ENCODE measurements around the gene GNG2.

Gene GNG2

DNA sequence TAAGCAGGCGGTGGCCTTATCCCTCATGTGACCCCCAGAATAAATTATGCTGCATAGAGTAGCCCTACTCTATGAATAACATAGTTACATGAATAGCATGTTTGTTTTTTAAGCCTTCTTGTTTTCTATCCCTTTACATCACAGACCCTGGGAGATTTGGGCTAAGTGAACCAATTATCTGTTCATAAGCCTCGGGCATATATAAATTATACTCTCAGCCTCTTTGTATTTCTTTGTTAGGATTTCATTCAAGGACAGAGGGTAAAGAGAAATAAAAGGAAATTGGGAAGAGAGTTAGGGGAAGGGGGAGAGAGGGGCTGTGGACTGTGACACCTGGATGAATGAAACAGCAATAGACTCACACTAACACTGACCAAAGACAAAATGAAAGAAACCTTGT, 93.6 kb downstream of the GNG2 start:
- no peak overlapping the region for H3K4me3 ChIP-seq (ENCODE audit: low read depth, low read length)
- TF ChIP-seq, protein P1, sequence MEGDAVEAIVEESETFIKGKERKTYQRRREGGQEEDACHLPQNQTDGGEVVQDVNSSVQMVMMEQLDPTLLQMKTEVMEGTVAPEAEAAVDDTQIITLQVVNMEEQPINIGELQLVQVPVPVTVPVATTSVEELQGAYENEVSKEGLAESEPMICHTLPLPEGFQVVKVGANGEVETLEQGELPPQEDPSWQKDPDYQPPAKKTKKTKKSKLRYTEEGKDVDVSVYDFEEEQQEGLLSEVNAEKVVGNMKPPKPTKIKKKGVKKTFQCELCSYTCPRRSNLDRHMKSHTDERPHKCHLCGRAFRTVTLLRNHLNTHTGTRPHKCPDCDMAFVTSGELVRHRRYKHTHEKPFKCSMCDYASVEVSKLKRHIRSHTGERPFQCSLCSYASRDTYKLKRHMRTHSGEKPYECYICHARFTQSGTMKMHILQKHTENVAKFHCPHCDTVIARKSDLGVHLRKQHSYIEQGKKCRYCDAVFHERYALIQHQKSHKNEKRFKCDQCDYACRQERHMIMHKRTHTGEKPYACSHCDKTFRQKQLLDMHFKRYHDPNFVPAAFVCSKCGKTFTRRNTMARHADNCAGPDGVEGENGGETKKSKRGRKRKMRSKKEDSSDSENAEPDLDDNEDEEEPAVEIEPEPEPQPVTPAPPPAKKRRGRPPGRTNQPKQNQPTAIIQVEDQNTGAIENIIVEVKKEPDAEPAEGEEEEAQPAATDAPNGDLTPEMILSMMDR (IDR thresholded peaks at IDR 0.05; ENCODE audit: low read depth, low read length) = no peak

DNA sequence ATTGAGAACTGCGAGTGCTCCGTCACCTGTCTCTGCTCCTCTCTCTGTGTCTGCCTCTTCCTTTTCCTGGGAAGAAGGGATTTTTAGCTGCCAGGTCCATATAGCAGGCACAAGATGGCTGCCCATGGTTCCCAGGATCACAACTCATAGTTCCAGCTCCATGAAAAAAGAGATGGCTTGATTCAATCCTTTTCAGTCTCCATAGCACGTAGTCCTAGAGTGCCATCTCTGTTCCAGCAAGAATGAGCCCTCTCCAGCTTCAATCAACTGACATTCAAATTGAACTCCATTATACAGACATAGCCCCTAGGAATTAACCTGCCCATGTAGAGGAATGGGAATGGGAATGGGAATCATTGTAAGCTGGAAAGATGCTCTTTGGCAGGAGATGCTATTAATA, 94.2 kb downstream of the GNG2 start:
- TF ChIP-seq, protein P1 (IDR thresholded peaks at IDR 0.05; ENCODE audit: low read depth, low read length) = no peak
- no peak overlapping the region for H3K4me3 ChIP-seq (ENCODE audit: low read depth, low read length)

DNA sequence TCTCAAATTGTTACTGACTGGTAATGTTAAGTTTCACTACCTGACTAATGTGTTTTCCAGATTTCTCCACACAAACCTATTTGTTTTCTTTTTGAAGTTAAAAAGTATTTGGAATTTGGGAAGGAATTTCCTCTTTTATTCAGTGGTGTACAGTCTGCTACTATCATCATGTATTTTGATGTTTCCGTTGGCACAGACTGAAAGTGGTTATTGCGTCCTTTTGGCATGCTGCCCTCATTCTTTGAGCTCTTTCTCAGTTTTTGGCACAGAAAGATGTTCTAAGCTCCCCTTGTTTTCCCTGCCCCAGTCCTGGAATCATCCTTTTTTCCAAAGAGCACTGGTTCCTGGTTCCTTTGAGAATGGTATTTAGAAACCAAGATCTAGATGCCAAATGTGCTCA, 97.5 kb downstream of the GNG2 start:
- TF ChIP-seq, protein P1 (IDR thresholded peaks at IDR 0.05; ENCODE audit: low read depth, low read length) = no peak
- no peak overlapping the region for H3K4me3 ChIP-seq (ENCODE audit: low read depth, low read length)

DNA sequence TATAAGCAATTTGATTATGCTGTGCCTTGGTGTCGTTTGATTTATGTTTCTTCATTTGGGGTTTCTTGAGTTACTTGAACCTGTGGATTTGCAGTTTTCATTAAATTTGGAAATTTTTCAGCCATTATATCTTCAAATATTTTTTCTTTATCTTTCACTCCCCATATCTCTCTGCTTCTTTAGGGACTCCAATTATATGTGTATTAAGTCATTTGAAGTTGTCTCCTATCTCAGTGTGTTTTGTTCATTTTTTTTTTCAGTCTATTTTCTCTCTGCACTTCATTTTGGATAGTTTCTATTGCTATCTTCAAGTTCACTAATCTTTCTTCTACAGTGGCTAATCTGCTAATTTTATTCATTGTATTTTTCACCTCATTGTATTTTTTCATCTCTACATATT, 99.5 kb downstream of the GNG2 start:
- TF ChIP-seq, protein P1 (IDR thresholded peaks at IDR 0.05; ENCODE audit: low read depth, low read length) = no peak

DNA sequence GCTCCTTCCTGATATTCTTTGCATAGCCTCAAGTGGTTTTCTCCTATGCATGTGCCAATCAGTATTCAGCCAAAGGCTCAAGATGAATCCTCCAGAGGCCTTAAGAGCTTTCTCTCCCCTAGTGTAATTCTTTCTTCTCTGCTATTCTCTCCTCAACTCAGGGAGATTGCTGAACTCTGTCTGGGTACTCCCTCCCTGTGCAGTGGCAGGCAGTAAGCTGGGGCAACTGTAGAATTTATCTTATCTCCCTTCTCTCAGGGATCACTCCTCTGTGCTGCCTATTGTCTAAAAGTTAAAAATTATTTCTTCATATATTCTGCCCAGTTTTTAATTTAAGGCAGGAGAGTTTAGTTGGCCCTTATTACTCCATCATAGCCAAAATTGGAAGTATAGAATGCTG, 100.5 kb downstream of the GNG2 start:
- TF ChIP-seq, protein P1 (IDR thresholded peaks at IDR 0.05; ENCODE audit: low read depth, low read length) = no peak
- H3K4me3 ChIP-seq (ENCODE audit: low read depth, low read length) = no peak overlapping the region

More for the DNA sequence above, 99.5 kb downstream of the GNG2 start:
- no peak overlapping the region for H3K4me3 ChIP-seq (ENCODE audit: low read depth, low read length)

DNA sequence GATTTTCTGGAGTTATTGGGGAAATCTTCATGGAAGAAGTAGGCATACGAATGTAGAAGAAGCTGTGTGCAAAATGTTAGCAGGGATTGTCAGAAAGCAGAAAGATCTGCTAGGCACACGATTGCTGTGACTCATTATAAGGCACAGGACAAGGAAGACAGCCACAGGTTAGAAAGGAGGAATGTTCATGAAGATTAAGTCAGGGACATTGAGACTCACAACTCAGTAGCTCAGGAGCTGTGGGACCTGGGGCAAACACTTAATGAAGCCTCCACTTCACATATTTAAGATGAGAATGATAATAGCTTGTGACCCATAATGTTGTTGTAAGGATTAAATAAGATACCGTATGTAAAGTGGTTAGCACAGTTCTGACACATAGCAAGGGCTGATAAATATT, 102.3 kb downstream of the GNG2 start:
- TF ChIP-seq, protein P1 (IDR thresholded peaks at IDR 0.05; ENCODE audit: low read depth, low read length) = no peak
- H3K4me3 ChIP-seq (ENCODE audit: low read depth, low read length) = no peak overlapping the region

DNA sequence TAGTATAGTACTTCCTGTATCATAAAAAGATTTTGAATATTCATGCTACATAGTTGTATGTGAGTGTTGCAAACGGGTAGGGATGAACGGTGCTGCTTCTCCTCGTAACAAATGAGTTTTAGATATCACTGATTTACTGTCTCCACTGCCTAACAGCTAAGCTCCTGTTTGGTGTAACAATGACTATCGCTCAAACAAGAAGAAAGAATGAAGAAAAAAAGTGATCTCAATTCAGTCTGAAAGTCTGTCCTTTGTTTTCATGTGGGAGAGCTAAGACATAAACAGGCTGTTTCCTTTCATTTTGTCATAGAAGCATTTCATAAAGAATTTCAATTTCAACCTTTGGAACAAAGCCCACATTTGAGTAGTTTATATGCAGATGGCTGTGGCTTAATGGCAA, 102.9 kb downstream of the GNG2 start:
- TF ChIP-seq, protein P1 (IDR thresholded peaks at IDR 0.05; ENCODE audit: low read depth, low read length) = no peak
- H3K4me3 ChIP-seq (ENCODE audit: low read depth, low read length) = no peak overlapping the region

Measured in WI38 (cell line).